ENCODE results near the gene HCFC1R1. TPM values are rescaled to one million over a fixed set of nuclear protein-coding genes. Genes with fewer than 3 reads are reported as not detected.

HCFC1R1 gene
- total and polyA plus RNA-seq, 2 experiments from 2014 or later = 30.2 to 192 TPM

DNA sequence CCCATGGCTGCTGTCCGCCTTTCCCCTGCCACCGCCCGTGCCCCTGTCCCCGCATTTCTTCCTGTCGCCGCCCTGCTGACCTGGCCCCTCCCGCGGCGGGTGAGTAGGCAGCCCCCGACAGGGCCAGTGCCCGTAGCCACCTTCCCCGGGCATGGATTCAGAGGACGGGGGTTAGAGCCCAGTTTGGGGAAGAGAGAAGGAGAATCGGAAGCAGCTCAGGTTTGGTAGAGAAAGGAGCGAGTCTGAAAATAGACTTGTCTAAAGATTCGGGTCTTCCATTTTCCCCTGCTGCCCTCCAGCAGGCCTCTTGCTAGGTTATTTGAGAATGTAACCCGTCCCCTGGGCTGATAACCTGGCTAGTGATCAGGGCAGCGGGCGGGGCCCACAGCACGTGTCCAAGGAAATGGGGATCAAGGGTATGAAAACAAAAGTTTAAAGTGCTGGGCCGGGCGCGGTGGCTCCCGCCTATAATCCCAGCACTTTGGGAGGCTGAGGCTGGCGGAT, 18.9 kb downstream of the HCFC1R1 start:
- Histone ChIP-seq H4K20me1 (replicated peaks; ENCODE audit: insufficient read depth) (no peaks in the 10 kb centered on the region), H3K9me2 (ENCODE audit: insufficient read depth) (no peaks in the 10 kb centered on the region), H3K27me3 (ENCODE audit: insufficient read depth) (no peaks in the 10 kb centered on the region), H3K4me2 (peak overlapping the region; percentile 90), H3K27ac (ENCODE audit: low read depth) (peak overlapping the region; percentile 90), H3F3A (replicated peaks; ENCODE audit: low read depth) (peaks cover 28% of the 10 kb centered on the region), H3K79me2 (replicated peaks; ENCODE audit: insufficient read depth) (no peaks in the 10 kb centered on the region), H3K4me1 (ENCODE audit: insufficient read depth) (peaks cover 41% of the 10 kb centered on the region), H3K36me3 (ENCODE audit: insufficient read depth) (no peaks in the 10 kb centered on the region), H3K4me3 (peak overlapping the region; percentile 74), H2AFZ (no peak overlapping the region)
- Mint-ChIP-seq H3K4me1 (peaks cover 38% of the 10 kb centered on the region), H3K27me3 (ENCODE audit: insufficient read depth, low read depth, poor library complexity) (peaks cover 26% of the 10 kb centered on the region), H3K4me3 (peak overlapping the region; percentile 82), H3K36me3 (ENCODE audit: low read depth) (peaks cover 13% of the 10 kb centered on the region), H3K9me3 (no peaks in the 10 kb centered on the region), H3K27ac (peak overlapping the region; percentile 84)
- ATAC-seq (no peak), DNase-seq (ENCODE audit: low spot score) (peak; percentile 83)
- TF ChIP-seq ZNF331 (CRISPR knock-in tag; IDR thresholded peaks at IDR 0.05; ENCODE audit: low read depth) = no peak
- TF ChIP-seq, protein P1, sequence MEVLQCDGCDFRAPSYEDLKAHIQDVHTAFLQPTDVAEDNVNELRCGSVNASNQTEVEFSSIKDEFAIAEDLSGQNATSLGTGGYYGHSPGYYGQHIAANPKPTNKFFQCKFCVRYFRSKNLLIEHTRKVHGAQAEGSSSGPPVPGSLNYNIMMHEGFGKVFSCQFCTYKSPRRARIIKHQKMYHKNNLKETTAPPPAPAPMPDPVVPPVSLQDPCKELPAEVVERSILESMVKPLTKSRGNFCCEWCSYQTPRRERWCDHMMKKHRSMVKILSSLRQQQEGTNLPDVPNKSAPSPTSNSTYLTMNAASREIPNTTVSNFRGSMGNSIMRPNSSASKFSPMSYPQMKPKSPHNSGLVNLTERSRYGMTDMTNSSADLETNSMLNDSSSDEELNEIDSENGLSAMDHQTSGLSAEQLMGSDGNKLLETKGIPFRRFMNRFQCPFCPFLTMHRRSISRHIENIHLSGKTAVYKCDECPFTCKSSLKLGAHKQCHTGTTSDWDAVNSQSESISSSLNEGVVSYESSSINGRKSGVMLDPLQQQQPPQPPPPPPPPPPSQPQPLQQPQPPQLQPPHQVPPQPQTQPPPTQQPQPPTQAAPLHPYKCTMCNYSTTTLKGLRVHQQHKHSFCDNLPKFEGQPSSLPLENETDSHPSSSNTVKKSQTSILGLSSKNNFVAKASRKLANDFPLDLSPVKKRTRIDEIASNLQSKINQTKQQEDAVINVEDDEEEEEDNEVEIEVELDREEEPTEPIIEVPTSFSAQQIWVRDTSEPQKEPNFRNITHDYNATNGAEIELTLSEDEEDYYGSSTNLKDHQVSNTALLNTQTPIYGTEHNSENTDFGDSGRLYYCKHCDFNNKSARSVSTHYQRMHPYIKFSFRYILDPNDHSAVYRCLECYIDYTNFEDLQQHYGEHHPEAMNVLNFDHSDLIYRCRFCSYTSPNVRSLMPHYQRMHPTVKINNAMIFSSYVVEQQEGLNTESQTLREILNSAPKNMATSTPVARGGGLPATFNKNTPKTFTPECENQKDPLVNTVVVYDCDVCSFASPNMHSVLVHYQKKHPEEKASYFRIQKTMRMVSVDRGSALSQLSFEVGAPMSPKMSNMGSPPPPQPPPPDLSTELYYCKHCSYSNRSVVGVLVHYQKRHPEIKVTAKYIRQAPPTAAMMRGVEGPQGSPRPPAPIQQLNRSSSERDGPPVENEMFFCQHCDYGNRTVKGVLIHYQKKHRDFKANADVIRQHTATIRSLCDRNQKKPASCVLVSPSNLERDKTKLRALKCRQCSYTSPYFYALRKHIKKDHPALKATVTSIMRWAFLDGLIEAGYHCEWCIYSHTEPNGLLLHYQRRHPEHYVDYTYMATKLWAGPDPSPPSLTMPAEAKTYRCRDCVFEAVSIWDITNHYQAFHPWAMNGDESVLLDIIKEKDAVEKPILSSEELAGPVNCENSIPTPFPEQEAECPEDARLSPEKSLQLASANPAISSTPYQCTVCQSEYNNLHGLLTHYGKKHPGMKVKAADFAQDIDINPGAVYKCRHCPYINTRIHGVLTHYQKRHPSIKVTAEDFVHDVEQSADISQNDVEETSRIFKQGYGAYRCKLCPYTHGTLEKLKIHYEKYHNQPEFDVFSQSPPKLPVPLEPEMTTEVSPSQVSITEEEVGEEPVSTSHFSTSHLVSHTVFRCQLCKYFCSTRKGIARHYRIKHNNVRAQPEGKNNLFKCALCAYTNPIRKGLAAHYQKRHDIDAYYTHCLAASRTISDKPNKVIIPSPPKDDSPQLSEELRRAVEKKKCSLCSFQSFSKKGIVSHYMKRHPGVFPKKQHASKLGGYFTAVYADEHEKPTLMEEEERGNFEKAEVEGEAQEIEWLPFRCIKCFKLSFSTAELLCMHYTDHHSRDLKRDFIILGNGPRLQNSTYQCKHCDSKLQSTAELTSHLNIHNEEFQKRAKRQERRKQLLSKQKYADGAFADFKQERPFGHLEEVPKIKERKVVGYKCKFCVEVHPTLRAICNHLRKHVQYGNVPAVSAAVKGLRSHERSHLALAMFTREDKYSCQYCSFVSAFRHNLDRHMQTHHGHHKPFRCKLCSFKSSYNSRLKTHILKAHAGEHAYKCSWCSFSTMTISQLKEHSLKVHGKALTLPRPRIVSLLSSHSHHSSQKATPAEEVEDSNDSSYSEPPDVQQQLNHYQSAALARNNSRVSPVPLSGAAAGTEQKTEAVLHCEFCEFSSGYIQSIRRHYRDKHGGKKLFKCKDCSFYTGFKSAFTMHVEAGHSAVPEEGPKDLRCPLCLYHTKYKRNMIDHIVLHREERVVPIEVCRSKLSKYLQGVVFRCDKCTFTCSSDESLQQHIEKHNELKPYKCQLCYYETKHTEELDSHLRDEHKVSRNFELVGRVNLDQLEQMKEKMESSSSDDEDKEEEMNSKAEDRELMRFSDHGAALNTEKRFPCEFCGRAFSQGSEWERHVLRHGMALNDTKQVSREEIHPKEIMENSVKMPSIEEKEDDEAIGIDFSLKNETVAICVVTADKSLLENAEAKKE (CRISPR knock-in tag; IDR thresholded peaks at IDR 0.05) = no peak
- peak; percentile 49; the same call in 1 of the 2 replicates for TF ChIP-seq POLR2AphosphoS5 (IDR thresholded peaks at IDR 0.05; ENCODE audit: low read depth)

DNA sequence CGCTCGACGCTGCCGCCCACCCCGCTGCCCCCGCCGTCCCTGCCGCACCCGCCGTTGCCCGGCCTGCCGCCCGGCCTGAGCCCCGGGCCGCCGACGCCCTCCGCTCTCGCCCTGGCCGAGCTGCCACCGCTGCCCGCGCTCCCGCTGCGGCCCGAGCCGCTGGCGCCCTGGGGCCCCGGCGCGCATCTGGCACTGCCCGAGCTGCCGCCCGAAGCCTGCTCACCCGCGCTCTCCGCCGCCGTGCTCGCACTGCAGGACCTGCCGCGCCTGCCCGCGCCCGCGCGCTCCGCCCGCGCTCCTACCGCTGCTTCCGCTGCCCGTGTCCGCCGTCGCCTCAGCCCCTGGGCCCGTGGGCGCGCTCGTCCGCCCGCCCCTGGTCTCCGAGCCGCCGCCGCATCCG, 19.4 kb downstream of the HCFC1R1 start:
- Mint-ChIP-seq H3K4me3 (peak overlapping the region; percentile 82; the same call in 2 of the 3 replicates), H3K27me3 (ENCODE audit: insufficient read depth, low read depth, poor library complexity) (peaks cover 22% of the 10 kb centered on the region), H3K9me3 (no peaks in the 10 kb centered on the region), H3K4me1 (peaks cover 35% of the 10 kb centered on the region), H3K27ac (no peak overlapping the region), H3K36me3 (ENCODE audit: low read depth) (peaks cover 13% of the 10 kb centered on the region)
- Histone ChIP-seq H3K4me1 (ENCODE audit: insufficient read depth) (peaks cover 37% of the 10 kb centered on the region), H3F3A (replicated peaks; ENCODE audit: low read depth) (peaks cover 25% of the 10 kb centered on the region), H3K4me3 (no peak overlapping the region), H3K4me2 (no peak overlapping the region), H3K9me2 (ENCODE audit: insufficient read depth) (no peaks in the 10 kb centered on the region), H3K27me3 (ENCODE audit: insufficient read depth) (no peaks in the 10 kb centered on the region), H3K79me2 (replicated peaks; ENCODE audit: insufficient read depth) (no peaks in the 10 kb centered on the region), H2AFZ (no peak overlapping the region), H3K36me3 (ENCODE audit: insufficient read depth) (no peaks in the 10 kb centered on the region), H4K20me1 (replicated peaks; ENCODE audit: insufficient read depth) (no peaks in the 10 kb centered on the region), H3K27ac (ENCODE audit: low read depth) (no peak overlapping the region)
- no peak for ATAC-seq
- TF ChIP-seq ZNF114 (CRISPR knock-in tag; IDR thresholded peaks at IDR 0.05) (no peak), JUNB (IDR thresholded peaks at IDR 0.05; ENCODE audit: unreplicated experiment) (no peak), CREB1 (CRISPR knock-in tag; IDR thresholded peaks at IDR 0.05; ENCODE audit: low read depth) (no peak)
- TF ChIP-seq, protein P2, sequence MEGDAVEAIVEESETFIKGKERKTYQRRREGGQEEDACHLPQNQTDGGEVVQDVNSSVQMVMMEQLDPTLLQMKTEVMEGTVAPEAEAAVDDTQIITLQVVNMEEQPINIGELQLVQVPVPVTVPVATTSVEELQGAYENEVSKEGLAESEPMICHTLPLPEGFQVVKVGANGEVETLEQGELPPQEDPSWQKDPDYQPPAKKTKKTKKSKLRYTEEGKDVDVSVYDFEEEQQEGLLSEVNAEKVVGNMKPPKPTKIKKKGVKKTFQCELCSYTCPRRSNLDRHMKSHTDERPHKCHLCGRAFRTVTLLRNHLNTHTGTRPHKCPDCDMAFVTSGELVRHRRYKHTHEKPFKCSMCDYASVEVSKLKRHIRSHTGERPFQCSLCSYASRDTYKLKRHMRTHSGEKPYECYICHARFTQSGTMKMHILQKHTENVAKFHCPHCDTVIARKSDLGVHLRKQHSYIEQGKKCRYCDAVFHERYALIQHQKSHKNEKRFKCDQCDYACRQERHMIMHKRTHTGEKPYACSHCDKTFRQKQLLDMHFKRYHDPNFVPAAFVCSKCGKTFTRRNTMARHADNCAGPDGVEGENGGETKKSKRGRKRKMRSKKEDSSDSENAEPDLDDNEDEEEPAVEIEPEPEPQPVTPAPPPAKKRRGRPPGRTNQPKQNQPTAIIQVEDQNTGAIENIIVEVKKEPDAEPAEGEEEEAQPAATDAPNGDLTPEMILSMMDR (conservative IDR thresholded peaks at IDR 0.05; ENCODE audit: low read depth in 2 of 2) = no peak
- no peak for DNase-seq (ENCODE audit: low spot score)

Data from GM23338 (cell line).